KMS-11 (cell line): ENCODE measurements around the gene FAM83F.

ENCODE experiments used
- H2AFZ ChIP-seq: fragments of 200-600 bp; sonication (generic); 2 replicates; pipeline ENCODE4 v1.6.1; 2016; ENCODE audit warnings: antibody characterized with exemption, mixed run types, low read depth
- H3K27ac ChIP-seq: fragments of 200-600 bp; sonication (generic); 2 replicates; pipeline ENCODE4 v1.6.1; 2016; ENCODE audit warnings: mild to moderate bottlenecking, mixed run types
- H3K27me3 ChIP-seq: fragments of 200-600 bp; sonication (generic); 2 replicates; pipeline ENCODE4 v1.6.1; 2017; ENCODE audit warnings: mild to moderate bottlenecking, low read depth, mixed run types, moderate library complexity; ENCODE audit not compliant: insufficient read depth
- H3K36me3 ChIP-seq: fragments of 200-600 bp; sonication (generic); 2 replicates; pipeline ENCODE4 v1.6.1; 2017; ENCODE audit warnings: mild to moderate bottlenecking, mixed run types; ENCODE audit not compliant: insufficient read depth
- H3K4me1 ChIP-seq: fragments of 200-600 bp; sonication (generic); 2 replicates; pipeline ENCODE4 v1.6.1; 2016; ENCODE audit warnings: mild to moderate bottlenecking, low read depth, mixed run types; ENCODE audit not compliant: poor library complexity, severe bottlenecking
- H3K4me2 ChIP-seq: fragments of 200-600 bp; sonication (generic); 2 replicates; pipeline ENCODE4 v1.7.0; 2016; ENCODE audit warnings: mild to moderate bottlenecking, mixed run types
- H3K4me3 ChIP-seq: fragments of 200-600 bp; sonication (generic); IDR thresholded peaks from 2 replicates; pipeline ENCODE4 v1.6.1; 2017; ENCODE audit warnings: low read depth, low read length, mixed read lengths; ENCODE audit not compliant: insufficient read depth
- H3K79me2 ChIP-seq: fragments of 200-600 bp; sonication (generic); 2 replicates; pipeline ENCODE4 v1.6.1; 2016; ENCODE audit warnings: low read depth, mixed run types; ENCODE audit not compliant: insufficient read depth
- H3K9ac ChIP-seq: fragments of 200-600 bp; sonication (generic); 2 replicates; pipeline ENCODE4 v1.6.1; 2016; ENCODE audit warnings: mild to moderate bottlenecking, mixed run types
- H4K20me1 ChIP-seq: fragments of 200-600 bp; sonication (generic); 2 replicates; pipeline ENCODE4 v1.6.1; 2016; ENCODE audit warnings: mild to moderate bottlenecking, mixed run types; ENCODE audit not compliant: insufficient read depth
- CTCF ChIP-seq: fragments of 200-600 bp; sonication (generic); conservative IDR thresholded peaks from 2 replicates; pipeline ENCODE4 v1.6.1; 2017; ENCODE audit warnings: low read depth, mild to moderate bottlenecking, antibody characterized with exemption, low read length, moderate library complexity, mixed read lengths

Gene FAM83F

GRCh38 chr22:40036126-40036525 lies 41.4 kb downstream of the FAM83F start:
- Histone ChIP-seq H3K9ac (no peak overlapping the region), H3K79me2 (no peaks in the 10 kb centered on the region), H4K20me1 (no peaks in the 10 kb centered on the region), H3K4me3 (no peak overlapping the region), H3K27me3 (peaks cover 24% of the 10 kb centered on the region), H3K4me2 (no peak overlapping the region), H2AFZ (no peak overlapping the region), H3K36me3 (no peaks in the 10 kb centered on the region), H3K27ac (no peak overlapping the region), H3K4me1 (peaks cover 8% of the 10 kb centered on the region)
- TF ChIP-seq CTCF, result no peak

GRCh38 chr22:40036591-40037225 lies 42.0 kb downstream of the FAM83F start:
- Histone ChIP-seq H4K20me1 (no peaks in the 10 kb centered on the region), H3K27me3 (peaks cover 24% of the 10 kb centered on the region), H3K79me2 (no peaks in the 10 kb centered on the region), H3K4me3 (no peak overlapping the region), H3K9ac (no peak overlapping the region), H3K4me2 (no peak overlapping the region), H2AFZ (no peak overlapping the region; the same call in 1 of the 2 replicates), H3K36me3 (no peaks in the 10 kb centered on the region), H3K27ac (no peak overlapping the region), H3K4me1 (peaks cover 8% of the 10 kb centered on the region)
- TF ChIP-seq CTCF, result peak; percentile 89

- Histone ChIP-seq H3K36me3 (no peaks in the 10 kb centered on the region), H3K4me1 (peaks cover 8% of the 10 kb centered on the region), H3K9ac (no peak overlapping the region), H2AFZ (no peak overlapping the region), H3K27me3 (peaks cover 27% of the 10 kb centered on the region), H3K27ac (no peak overlapping the region), H3K79me2 (no peaks in the 10 kb centered on the region), H4K20me1 (no peaks in the 10 kb centered on the region), H3K4me3 (no peak overlapping the region), H3K4me2 (no peak overlapping the region)
- TF ChIP-seq CTCF, result no peak
These were observed 42.6 kb downstream of the FAM83F start for GRCh38 chr22:40037320-40037719.

GRCh38 chr22:40039482-40040115 lies 44.8 kb downstream of the FAM83F start:
- H3K4me1 ChIP-seq, result peaks cover 16% of the 10 kb centered on the region
- H2AFZ ChIP-seq, result no peak overlapping the region
- H3K27ac ChIP-seq, result no peak overlapping the region
- H3K4me3 ChIP-seq, result no peak overlapping the region
- no peak overlapping the region for H3K4me2 ChIP-seq
- H3K36me3 ChIP-seq, result no peaks in the 10 kb centered on the region
- H3K9ac ChIP-seq, result no peak overlapping the region
- H4K20me1 ChIP-seq, result no peaks in the 10 kb centered on the region
- no peaks in the 10 kb centered on the region for H3K79me2 ChIP-seq
- TF ChIP-seq CTCF, result no peak
- peaks cover 27% of the 10 kb centered on the region for H3K27me3 ChIP-seq
